Calu3 (cell line): ENCODE results near the gene TNFRSF6B. TPM values are rescaled to one million over a fixed set of nuclear protein-coding genes. Genes with fewer than 3 reads are reported as not detected.

Experiments used
- BruUV-seq: library from RNA; stranded (reverse); fragments of 400-500 nt; replicated peaks from 2 replicates; lab custom pipeline; 2021; lab: Mats Ljungman, UMichigan
- CTCF ChIA-PET: fragments of 300-600 bp; sonication (Branson Sonifier 250); formaldehyde crosslinking; loops from one replicate; lab custom pipeline; 2022; ENCODE audit warnings: antibody characterized with exemption; lab: Charles Lee
- DNase-seq: peaks from one replicate; pipeline ENCODE4 v3.0.0; 2022
- H3K27ac Mint-ChIP-seq: one replicate; pipeline ENCODE4 v1.8.0; 2022; ENCODE audit warnings: mixed read lengths; ENCODE audit not compliant: unreplicated experiment
- H3K27me3 Mint-ChIP-seq: one replicate; pipeline ENCODE4 v1.8.0; 2022; ENCODE audit warnings: mixed read lengths; ENCODE audit not compliant: unreplicated experiment
- H3K36me3 Mint-ChIP-seq: one replicate; pipeline ENCODE4 v1.8.0; 2022; ENCODE audit warnings: mild to moderate bottlenecking, moderate library complexity, mixed read lengths; ENCODE audit not compliant: insufficient read depth, unreplicated experiment
- H3K4me1 Mint-ChIP-seq: one replicate; pipeline ENCODE4 v1.8.0; 2022; ENCODE audit warnings: mild to moderate bottlenecking, low read depth, mixed read lengths; ENCODE audit not compliant: unreplicated experiment
- H3K4me3 Mint-ChIP-seq: one replicate; pipeline ENCODE4 v1.8.0; 2022; ENCODE audit warnings: mild to moderate bottlenecking, low read depth, moderate library complexity, mixed read lengths; ENCODE audit not compliant: unreplicated experiment
- H3K9me3 Mint-ChIP-seq: one replicate; pipeline ENCODE4 v1.8.0; 2022; ENCODE audit warnings: low read depth, mixed read lengths; ENCODE audit not compliant: unreplicated experiment
- intact Hi-C: fragments of 100-400 bp; cut with micrococcal nuclease; formaldehyde crosslinking; loops from one replicate; pipeline ENCODE4 v1.10.0; 2022; ENCODE audit not compliant: unreplicated experiment
- total RNA-seq: library from RNA; stranded (reverse); gene quantifications from 2 replicates; pipeline ENCODE4 v1.2.3, GENCODE V29; 2022
- TF ChIP-seq, protein P1 (sequence below): fragments of 200-600 bp; IDR thresholded peaks from one replicate; pipeline ENCODE4 v1.8.0; 2022; ENCODE audit warnings: antibody characterized with exemption; ENCODE audit not compliant: unreplicated experiment

The TNFRSF6B gene
- total RNA-seq, 1 experiment from 2014 or later = not detected

DNA sequence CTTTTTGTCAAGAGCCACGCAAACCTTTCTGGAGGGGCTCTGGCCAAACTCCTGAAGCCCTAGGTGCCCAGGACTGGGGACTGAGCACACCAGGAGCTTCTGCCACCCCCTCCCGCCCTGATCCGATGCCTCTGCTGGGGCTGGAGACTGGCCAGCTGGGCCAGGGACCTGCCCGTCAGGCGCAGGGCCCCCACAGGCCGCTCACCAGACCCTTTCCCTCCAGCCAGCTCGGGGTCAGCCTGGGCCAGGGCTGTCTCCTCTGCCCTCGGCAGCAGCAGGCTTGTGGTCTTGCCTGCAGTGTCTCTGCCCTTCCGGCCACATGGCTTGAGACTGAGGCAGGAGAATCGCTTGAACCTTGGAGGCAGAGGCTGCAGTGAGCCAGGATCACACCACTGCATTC is 23.8 kb upstream of the TNFRSF6B start:
- Mint-ChIP-seq H3K36me3 (peaks cover 42% of the 10 kb centered on the region), H3K27ac (no peak overlapping the region), H3K27me3 (no peaks in the 10 kb centered on the region), H3K4me3 (no peak overlapping the region), H3K4me1 (no peaks in the 10 kb centered on the region), H3K9me3 (peaks cover 2% of the 10 kb centered on the region)
- DNase-seq = no peak
- intact Hi-C loops = no loop called here
- TF ChIP-seq, protein P1, sequence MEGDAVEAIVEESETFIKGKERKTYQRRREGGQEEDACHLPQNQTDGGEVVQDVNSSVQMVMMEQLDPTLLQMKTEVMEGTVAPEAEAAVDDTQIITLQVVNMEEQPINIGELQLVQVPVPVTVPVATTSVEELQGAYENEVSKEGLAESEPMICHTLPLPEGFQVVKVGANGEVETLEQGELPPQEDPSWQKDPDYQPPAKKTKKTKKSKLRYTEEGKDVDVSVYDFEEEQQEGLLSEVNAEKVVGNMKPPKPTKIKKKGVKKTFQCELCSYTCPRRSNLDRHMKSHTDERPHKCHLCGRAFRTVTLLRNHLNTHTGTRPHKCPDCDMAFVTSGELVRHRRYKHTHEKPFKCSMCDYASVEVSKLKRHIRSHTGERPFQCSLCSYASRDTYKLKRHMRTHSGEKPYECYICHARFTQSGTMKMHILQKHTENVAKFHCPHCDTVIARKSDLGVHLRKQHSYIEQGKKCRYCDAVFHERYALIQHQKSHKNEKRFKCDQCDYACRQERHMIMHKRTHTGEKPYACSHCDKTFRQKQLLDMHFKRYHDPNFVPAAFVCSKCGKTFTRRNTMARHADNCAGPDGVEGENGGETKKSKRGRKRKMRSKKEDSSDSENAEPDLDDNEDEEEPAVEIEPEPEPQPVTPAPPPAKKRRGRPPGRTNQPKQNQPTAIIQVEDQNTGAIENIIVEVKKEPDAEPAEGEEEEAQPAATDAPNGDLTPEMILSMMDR = no peak
- no TSS peak for BruUV-seq
- CTCF ChIA-PET = interaction anchor here (1.3 kb wide), 1 partner anchor 10 kb away, joined by 5 read pairs; no protein-coding TSS in a partner anchor

DNA sequence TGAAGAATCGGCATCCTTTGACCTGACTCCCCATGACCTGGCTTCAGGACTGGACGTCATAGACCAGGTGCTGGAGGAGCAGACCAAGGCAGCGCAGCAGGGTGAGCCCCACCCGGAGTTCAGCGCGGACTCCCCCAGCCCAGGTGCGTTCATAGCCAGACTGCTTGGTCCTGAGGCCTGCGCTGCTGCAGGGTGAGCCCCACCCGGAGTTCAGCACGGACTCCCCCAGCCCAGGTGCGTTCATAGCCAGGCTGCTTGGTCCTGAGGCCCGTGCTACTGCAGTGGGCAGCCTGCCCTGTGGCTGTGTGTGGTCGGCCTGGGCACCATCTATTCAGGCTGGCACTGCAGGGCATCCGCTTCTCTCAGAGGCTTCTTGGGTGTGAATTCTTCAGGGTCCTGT is 22.5 kb upstream of the TNFRSF6B start:
- intact Hi-C loops = no loop called here
- no peaks in the 10 kb centered on the region for H3K4me1 Mint-ChIP-seq
- H3K36me3 Mint-ChIP-seq = peaks cover 49% of the 10 kb centered on the region
- no peak overlapping the region for H3K27ac Mint-ChIP-seq
- no TSS peak for BruUV-seq
- H3K27me3 Mint-ChIP-seq = no peaks in the 10 kb centered on the region
- H3K4me3 Mint-ChIP-seq = no peak overlapping the region
- no peaks in the 10 kb centered on the region for H3K9me3 Mint-ChIP-seq
- TF ChIP-seq, protein P1 = no peak
- no peak for DNase-seq
- CTCF ChIA-PET = no interaction called here

DNA sequence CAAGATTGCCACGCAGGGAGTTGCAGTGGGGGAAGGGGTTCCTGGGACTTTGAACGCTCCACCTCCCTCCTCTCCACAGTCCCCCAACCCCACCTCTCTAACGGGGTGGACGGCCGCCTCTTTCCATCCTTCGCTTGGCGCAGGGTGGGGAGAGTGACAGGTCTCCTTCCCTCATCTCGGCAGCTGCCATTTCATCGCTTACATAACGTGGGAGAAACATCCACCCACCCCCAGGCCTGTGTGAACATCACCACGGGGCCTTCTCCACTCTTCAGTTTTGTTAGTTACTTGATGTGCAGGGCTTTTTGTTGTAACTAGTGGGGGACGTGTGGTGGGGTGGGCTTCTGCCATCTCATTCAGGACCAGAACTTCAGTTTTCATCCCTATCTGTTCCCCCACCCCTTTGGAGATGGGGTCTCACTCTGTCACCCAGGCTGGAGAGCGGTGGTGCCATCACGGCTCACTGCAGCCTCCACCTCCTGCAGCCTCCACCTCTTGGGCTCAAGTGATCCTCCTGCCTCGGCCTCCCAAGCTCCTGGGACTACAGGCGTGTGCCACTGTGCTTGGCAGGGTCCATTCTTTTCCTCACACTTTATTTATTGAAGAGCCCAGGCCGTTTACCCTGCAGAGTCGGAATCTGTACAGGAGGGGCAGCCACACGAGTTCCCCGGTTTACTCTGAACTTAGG is 20.6 kb upstream of the TNFRSF6B start:
- Mint-ChIP-seq H3K36me3 (peaks cover 66% of the 10 kb centered on the region), H3K9me3 (no peaks in the 10 kb centered on the region), H3K27ac (no peak overlapping the region), H3K4me3 (no peak overlapping the region), H3K27me3 (no peaks in the 10 kb centered on the region), H3K4me1 (no peaks in the 10 kb centered on the region)
- DNase-seq = no peak
- intact Hi-C loops = no loop called here
- TF ChIP-seq, protein P1 = no peak
- CTCF ChIA-PET = no interaction called here
- BruUV-seq = no TSS peak

DNA sequence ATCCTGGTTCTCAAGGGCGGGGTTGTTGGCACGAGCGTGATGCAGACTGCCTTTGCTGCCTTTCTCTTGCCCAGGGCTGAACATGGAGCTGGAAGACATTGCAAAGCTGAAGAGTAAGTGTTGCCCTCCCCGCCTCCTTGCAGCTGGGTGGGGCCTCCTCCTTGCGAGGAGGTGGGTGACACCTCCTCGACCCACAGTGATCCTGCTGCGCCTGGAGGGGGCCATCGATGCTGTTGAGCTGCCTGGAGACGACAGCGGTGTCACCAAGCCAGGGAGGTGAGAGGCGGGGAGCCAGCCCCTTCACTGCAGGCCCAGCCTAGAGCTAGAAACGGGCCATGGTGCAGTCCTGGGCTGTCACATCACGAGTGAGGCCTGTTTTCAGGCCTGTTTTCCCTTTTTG is 18.4 kb upstream of the TNFRSF6B start:
- CTCF ChIA-PET = no interaction called here
- intact Hi-C loops = no loop called here
- H3K27me3 Mint-ChIP-seq = no peaks in the 10 kb centered on the region
- H3K4me1 Mint-ChIP-seq = peaks cover 13% of the 10 kb centered on the region
- H3K36me3 Mint-ChIP-seq = peaks cover 72% of the 10 kb centered on the region
- TF ChIP-seq, protein P1 = no peak
- no peak for DNase-seq
- H3K9me3 Mint-ChIP-seq = no peaks in the 10 kb centered on the region
- no peak overlapping the region for H3K4me3 Mint-ChIP-seq
- BruUV-seq = no TSS peak
- no peak overlapping the region for H3K27ac Mint-ChIP-seq
